ENCODE measurements around the gene GGPS1.

Gene GGPS1

GRCh38 chr1:235315735-235316134, 12.6 kb upstream of the GGPS1 start:
- ATAC-seq, result no peak
- TF ChIP-seq ZNF70 (CRISPR knock-in tag; IDR thresholded peaks at IDR 0.05), result no peak
- no peak for TF ChIP-seq PATZ1 (CRISPR knock-in tag; IDR thresholded peaks at IDR 0.05; ENCODE audit: borderline replicate concordance)
- TF ChIP-seq PPARA (CRISPR knock-in tag; IDR thresholded peaks at IDR 0.05; ENCODE audit: borderline replicate concordance), result no peak
- TF ChIP-seq BACH2 (CRISPR knock-in tag; IDR thresholded peaks at IDR 0.05; ENCODE audit: borderline replicate concordance), result no peak
- TF ChIP-seq ARNTL (CRISPR knock-in tag; IDR thresholded peaks at IDR 0.05; ENCODE audit: borderline replicate concordance, low read depth), result no peak
- TF ChIP-seq TCF4 (CRISPR knock-in tag; IDR thresholded peaks at IDR 0.05; ENCODE audit: borderline replicate concordance), result no peak
- no peak for TF ChIP-seq ZNF565 (CRISPR knock-in tag; conservative IDR thresholded peaks at IDR 0.05; ENCODE audit: low read depth)
- TF ChIP-seq ZFP3 (CRISPR knock-in tag; IDR thresholded peaks at IDR 0.05), result no peak

DNA sequence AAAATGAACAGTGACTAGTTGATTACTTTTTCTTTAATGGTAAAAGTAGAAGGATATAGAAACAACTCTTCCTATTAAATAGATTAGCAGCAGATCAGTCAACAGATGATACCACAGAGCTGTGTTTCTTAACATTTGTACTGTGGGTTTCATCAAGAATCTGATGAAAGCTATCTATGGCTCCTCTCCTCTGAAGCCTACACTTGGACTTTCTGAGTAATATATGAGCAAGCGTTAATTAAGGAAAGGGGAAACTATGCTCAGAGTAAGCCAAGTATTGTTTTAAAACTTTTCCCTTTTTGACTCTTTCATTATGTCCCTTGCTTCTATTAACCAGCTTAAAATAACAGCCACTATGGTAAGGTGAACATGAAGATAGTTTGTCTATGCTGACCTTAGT, 11.2 kb upstream of the GGPS1 start:
- TF ChIP-seq BACH2 (CRISPR knock-in tag; IDR thresholded peaks at IDR 0.05; ENCODE audit: borderline replicate concordance), result no peak
- no peak for TF ChIP-seq ZFP3 (CRISPR knock-in tag; IDR thresholded peaks at IDR 0.05)
- no peak for TF ChIP-seq ZNF70 (CRISPR knock-in tag; IDR thresholded peaks at IDR 0.05)
- TF ChIP-seq ESRRG (CRISPR knock-in tag; IDR thresholded peaks at IDR 0.05), result no peak
- no peak for TF ChIP-seq ZNF8 (CRISPR knock-in tag; IDR thresholded peaks at IDR 0.05)
- TF ChIP-seq TCF4 (CRISPR knock-in tag; IDR thresholded peaks at IDR 0.05; ENCODE audit: borderline replicate concordance), result no peak
- no peak for TF ChIP-seq PATZ1 (CRISPR knock-in tag; IDR thresholded peaks at IDR 0.05; ENCODE audit: borderline replicate concordance)
- TF ChIP-seq GLIS3 (CRISPR knock-in tag; IDR thresholded peaks at IDR 0.05), result no peak
- TF ChIP-seq, protein P1, sequence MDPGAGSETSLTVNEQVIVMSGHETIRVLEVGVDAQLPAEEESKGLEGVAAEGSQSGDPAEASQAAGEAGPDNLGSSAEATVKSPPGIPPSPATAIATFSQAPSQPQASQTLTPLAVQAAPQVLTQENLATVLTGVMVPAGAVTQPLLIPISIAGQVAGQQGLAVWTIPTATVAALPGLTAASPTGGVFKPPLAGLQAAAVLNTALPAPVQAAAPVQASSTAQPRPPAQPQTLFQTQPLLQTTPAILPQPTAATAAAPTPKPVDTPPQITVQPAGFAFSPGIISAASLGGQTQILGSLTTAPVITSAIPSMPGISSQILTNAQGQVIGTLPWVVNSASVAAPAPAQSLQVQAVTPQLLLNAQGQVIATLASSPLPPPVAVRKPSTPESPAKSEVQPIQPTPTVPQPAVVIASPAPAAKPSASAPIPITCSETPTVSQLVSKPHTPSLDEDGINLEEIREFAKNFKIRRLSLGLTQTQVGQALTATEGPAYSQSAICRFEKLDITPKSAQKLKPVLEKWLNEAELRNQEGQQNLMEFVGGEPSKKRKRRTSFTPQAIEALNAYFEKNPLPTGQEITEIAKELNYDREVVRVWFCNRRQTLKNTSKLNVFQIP (CRISPR knock-in tag; IDR thresholded peaks at IDR 0.05; ENCODE audit: borderline replicate concordance, low read depth), result no peak
- peak; percentile 36; the same call in 1 of the 3 replicates for ATAC-seq

DNA sequence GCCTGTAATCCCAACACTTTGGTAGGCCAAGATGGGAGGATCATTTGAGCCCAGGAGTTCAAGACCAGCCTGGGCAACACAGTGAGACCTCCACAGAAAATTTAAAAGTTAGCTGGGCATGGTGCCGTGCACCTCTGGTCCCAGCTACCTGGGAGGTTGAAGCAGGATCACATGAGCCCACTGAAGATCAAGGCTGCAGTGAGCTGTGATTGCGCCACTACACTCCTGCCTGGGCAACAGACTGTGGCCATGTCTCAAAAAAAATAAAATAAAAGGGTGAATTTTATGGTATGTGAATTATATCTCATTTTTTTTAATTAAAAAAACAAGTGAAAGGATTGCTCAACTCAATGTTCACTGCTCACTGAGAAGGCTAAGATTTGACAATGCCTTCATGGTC, 9.1 kb upstream of the GGPS1 start:
- no peak for ATAC-seq
- TF ChIP-seq ZNF70 (CRISPR knock-in tag; IDR thresholded peaks at IDR 0.05), result no peak
- TF ChIP-seq TCF4 (CRISPR knock-in tag; IDR thresholded peaks at IDR 0.05; ENCODE audit: borderline replicate concordance), result no peak
- TF ChIP-seq CSDC2 (CRISPR knock-in tag; IDR thresholded peaks at IDR 0.05), result no peak
- TF ChIP-seq ESRRG (CRISPR knock-in tag; IDR thresholded peaks at IDR 0.05), result no peak
- no peak for TF ChIP-seq ZFP30 (CRISPR knock-in tag; IDR thresholded peaks at IDR 0.05)
- no peak for TF ChIP-seq CREB5 (CRISPR knock-in tag; IDR thresholded peaks at IDR 0.05; ENCODE audit: low read depth)
- no peak for TF ChIP-seq ZC3H10 (CRISPR knock-in tag; IDR thresholded peaks at IDR 0.05)
- no peak for TF ChIP-seq CSRNP3 (CRISPR knock-in tag; IDR thresholded peaks at IDR 0.05)
- no peak for TF ChIP-seq OSR1 (CRISPR knock-in tag; IDR thresholded peaks at IDR 0.05)
- no peak for TF ChIP-seq ZNF8 (CRISPR knock-in tag; IDR thresholded peaks at IDR 0.05)
- TF ChIP-seq, protein P1 (CRISPR knock-in tag; IDR thresholded peaks at IDR 0.05; ENCODE audit: borderline replicate concordance, low read depth), result no peak
- no peak for TF ChIP-seq TOX (CRISPR knock-in tag; IDR thresholded peaks at IDR 0.05; ENCODE audit: borderline replicate concordance)
- TF ChIP-seq SNAI2 (CRISPR knock-in tag; IDR thresholded peaks at IDR 0.05), result no peak
- TF ChIP-seq ARNTL (CRISPR knock-in tag; IDR thresholded peaks at IDR 0.05; ENCODE audit: borderline replicate concordance, low read depth), result no peak
- TF ChIP-seq, protein P2, sequence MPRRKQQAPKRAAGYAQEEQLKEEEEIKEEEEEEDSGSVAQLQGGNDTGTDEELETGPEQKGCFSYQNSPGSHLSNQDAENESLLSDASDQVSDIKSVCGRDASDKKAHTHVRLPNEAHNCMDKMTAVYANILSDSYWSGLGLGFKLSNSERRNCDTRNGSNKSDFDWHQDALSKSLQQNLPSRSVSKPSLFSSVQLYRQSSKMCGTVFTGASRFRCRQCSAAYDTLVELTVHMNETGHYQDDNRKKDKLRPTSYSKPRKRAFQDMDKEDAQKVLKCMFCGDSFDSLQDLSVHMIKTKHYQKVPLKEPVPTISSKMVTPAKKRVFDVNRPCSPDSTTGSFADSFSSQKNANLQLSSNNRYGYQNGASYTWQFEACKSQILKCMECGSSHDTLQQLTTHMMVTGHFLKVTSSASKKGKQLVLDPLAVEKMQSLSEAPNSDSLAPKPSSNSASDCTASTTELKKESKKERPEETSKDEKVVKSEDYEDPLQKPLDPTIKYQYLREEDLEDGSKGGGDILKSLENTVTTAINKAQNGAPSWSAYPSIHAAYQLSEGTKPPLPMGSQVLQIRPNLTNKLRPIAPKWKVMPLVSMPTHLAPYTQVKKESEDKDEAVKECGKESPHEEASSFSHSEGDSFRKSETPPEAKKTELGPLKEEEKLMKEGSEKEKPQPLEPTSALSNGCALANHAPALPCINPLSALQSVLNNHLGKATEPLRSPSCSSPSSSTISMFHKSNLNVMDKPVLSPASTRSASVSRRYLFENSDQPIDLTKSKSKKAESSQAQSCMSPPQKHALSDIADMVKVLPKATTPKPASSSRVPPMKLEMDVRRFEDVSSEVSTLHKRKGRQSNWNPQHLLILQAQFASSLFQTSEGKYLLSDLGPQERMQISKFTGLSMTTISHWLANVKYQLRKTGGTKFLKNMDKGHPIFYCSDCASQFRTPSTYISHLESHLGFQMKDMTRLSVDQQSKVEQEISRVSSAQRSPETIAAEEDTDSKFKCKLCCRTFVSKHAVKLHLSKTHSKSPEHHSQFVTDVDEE (CRISPR knock-in tag; IDR thresholded peaks at IDR 0.05), result no peak
- TF ChIP-seq RARB (CRISPR knock-in tag; IDR thresholded peaks at IDR 0.05), result no peak
- TF ChIP-seq PPARA (CRISPR knock-in tag; IDR thresholded peaks at IDR 0.05; ENCODE audit: borderline replicate concordance), result no peak
- no peak for TF ChIP-seq ZFP3 (CRISPR knock-in tag; IDR thresholded peaks at IDR 0.05)
